BLaER1 (cell line): Measurements from ENCODE around the gene SORL1.

Experiments used
- H3K27ac ChIP-seq: shearing (Covaris generic); formaldehyde crosslinking; 2 replicates; pipeline ENCODE4 v1.8.1; 2022
- H3K27me3 ChIP-seq: shearing (Covaris generic); formaldehyde crosslinking; 2 replicates; pipeline ENCODE4 v1.8.1; 2022
- H3K36me3 ChIP-seq: shearing (Covaris generic); formaldehyde crosslinking; 2 replicates; pipeline ENCODE4 v1.8.1; 2022
- H3K4me1 ChIP-seq: shearing (Covaris generic); formaldehyde crosslinking; 2 replicates; pipeline ENCODE4 v1.8.1; 2022
- H3K4me2 ChIP-seq: shearing (Covaris generic); formaldehyde crosslinking; 2 replicates; pipeline ENCODE4 v1.8.1; 2022
- H3K4me3 ChIP-seq: shearing (Covaris generic); formaldehyde crosslinking; 2 replicates; pipeline ENCODE4 v1.8.1; 2022
- H3K9ac ChIP-seq: shearing (Covaris generic); formaldehyde crosslinking; 2 replicates; pipeline ENCODE4 v1.8.1; 2022
- H3K9me3 ChIP-seq: shearing (Covaris generic); formaldehyde crosslinking; 2 replicates; pipeline ENCODE4 v1.8.1; 2022
- H4K20me1 ChIP-seq: shearing (Covaris generic); formaldehyde crosslinking; 2 replicates; pipeline ENCODE4 v1.8.1; 2022
- Cebpa-rat ChIP-seq: shearing (Covaris generic); IDR thresholded peaks from 2 replicates; pipeline ENCODE4 v1.8.1; 2022

The SORL1 gene

DNA sequence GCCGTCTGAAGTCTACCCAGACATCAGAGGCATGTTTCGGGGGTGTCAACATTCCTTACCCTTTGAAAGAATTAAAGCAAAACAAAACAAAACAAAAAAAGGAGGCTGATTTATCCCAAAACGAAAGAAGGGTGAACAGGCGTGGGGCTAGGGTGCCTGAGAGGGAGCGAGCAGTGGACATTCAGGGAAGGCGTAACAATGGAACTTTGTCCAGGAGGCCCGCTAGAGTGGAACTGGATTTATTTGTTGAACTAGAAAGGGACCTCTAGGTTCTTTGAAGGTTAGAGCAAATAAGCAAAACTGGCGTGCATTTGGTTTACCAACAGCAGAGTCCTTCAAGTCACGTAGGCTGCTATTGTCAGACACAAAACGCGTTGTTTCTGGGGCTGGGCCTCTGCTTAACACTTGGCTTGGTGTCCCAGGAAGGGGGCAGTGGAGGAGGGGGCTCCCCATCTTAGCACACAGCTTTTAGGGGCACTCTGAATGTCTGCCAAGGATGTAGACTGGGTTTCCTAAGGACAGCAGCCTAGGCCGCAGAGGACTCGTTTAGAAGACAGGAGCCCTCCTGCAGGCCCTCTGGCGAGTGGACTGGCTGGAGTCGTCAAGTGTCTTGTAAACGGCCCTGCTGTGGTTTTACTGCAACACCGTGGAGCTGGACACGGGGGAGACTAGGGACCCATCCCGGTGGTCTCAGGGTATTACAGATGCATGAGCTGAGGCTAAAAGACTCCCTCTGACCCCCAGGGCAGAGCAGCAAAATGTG lies 204.4 kb downstream of the SORL1 start:
- Histone ChIP-seq H3K27me3 (no peaks in the 10 kb centered on the region), H3K27ac (peak overlapping the region; percentile 79; the same call in 1 of the 2 replicates), H3K9me3 (no peaks in the 10 kb centered on the region), H3K4me1 (peaks cover 14% of the 10 kb centered on the region), H4K20me1 (no peaks in the 10 kb centered on the region), H3K36me3 (no peaks in the 10 kb centered on the region), H3K9ac (peak overlapping the region; percentile 79), H3K4me2 (peak overlapping the region; percentile 96), H3K4me3 (peak overlapping the region; percentile 67; the same call in 1 of the 2 replicates)
- TF ChIP-seq Cebpa-rat: no peak

DNA sequence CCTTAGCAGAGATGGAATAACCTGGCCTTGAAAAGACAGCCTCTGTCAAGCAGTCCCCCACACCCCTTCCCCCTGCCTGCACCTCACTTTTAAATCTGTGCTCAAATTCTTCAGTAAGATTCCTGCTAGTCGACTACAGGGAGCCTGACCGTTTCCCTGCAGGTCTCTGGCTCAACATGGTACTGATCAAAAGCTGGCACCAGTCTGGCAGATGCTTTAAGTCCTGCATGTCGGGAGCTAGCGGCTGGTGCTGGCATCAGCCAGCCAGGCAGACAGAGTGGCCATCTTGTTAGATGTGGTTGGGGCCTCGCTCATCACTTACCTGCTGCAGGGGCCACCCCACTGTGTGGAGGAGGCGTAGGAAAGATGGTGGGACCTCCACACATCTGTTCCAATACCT lies 205.0 kb downstream of the SORL1 start:
- no peak for TF ChIP-seq Cebpa-rat
- no peak overlapping the region for H3K4me2 ChIP-seq
- no peak overlapping the region for H3K27ac ChIP-seq
- H3K4me3 ChIP-seq: no peak overlapping the region
- no peaks in the 10 kb centered on the region for H3K36me3 ChIP-seq
- no peak overlapping the region for H3K9ac ChIP-seq
- H4K20me1 ChIP-seq: no peaks in the 10 kb centered on the region
- no peaks in the 10 kb centered on the region for H3K9me3 ChIP-seq
- H3K27me3 ChIP-seq: no peaks in the 10 kb centered on the region
- peaks cover 14% of the 10 kb centered on the region for H3K4me1 ChIP-seq

DNA sequence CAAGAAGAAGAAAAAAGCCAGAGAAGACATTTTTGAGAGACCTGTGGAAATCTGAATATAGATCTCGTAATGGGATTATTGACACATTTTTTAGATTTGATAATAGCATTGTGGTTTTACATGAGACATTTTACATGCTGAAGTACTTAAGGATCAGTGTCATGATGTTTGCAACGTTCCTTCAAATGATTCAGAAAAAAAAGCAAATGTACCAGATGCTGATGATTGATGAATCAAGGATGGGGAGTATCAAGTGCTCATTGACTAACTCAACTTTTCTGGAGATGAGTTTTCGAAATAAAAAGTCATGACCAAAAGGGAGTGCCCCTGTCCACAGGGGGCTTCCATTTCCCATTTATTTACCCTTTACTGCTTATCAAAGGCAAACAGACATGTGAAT lies 207.7 kb downstream of the SORL1 start:
- H3K4me2 ChIP-seq: no peak overlapping the region
- no peaks in the 10 kb centered on the region for H3K36me3 ChIP-seq
- TF ChIP-seq Cebpa-rat: no peak
- H3K9ac ChIP-seq: no peak overlapping the region
- no peaks in the 10 kb centered on the region for H3K27me3 ChIP-seq
- peaks cover 14% of the 10 kb centered on the region for H3K4me1 ChIP-seq
- H3K9me3 ChIP-seq: no peaks in the 10 kb centered on the region
- no peaks in the 10 kb centered on the region for H4K20me1 ChIP-seq
- no peak overlapping the region for H3K27ac ChIP-seq
- no peak overlapping the region for H3K4me3 ChIP-seq

DNA sequence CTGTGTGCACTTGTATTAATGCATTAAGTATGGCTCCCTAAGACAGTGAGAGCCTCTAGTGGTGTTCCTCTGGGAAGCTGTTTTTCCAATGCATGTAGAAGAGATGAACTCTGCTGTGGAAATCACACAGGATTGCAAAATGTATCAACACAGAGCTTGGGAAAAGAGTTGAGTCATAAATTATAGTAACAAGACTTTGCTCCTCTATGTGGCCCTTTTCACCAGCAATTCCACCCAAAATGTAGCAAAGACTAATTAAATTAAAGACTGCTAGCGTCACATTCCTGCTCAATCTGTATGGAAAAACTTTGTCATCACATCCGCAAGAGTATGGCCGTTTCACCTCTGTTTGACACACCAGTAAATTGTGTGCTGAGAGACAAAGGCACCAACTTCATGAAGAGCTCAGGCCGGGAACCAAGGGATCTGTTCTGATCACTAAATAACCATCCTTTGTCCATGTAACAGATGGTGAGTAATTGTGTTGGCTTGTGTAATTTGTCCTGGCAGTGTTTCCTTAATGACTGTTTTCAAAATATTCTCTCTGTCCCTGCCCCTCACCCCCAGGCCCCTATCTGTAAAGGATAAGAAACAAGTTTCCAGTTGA lies 209.9 kb downstream of the SORL1 start:
- Histone ChIP-seq H3K4me3 (no peak overlapping the region), H3K4me1 (no peaks in the 10 kb centered on the region), H3K27me3 (no peaks in the 10 kb centered on the region), H4K20me1 (no peaks in the 10 kb centered on the region), H3K9ac (no peak overlapping the region), H3K4me2 (no peak overlapping the region), H3K9me3 (no peaks in the 10 kb centered on the region), H3K36me3 (no peaks in the 10 kb centered on the region), H3K27ac (no peak overlapping the region)
- no peak for TF ChIP-seq Cebpa-rat

DNA sequence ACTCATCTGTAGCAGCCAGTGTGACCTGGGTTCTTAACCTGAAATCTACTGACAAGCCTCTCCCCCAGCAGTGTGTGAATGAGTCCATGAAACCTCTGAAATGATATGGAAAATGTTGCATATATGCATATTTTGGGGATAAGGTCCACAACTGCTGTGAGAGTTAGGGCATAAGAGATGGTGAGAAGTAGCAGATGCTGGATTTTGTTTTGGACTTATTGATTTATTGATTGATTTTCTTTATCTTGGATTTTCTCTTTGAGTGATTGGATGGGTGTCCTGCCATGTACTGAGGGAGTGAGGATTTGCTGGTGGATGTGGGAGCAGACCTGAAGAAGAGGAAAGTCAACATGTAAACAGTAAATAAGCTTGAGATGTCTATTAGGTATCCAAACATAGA lies 212.0 kb downstream of the SORL1 start:
- H3K27ac ChIP-seq: no peak overlapping the region
- no peak for TF ChIP-seq Cebpa-rat
- H4K20me1 ChIP-seq: no peaks in the 10 kb centered on the region
- H3K9me3 ChIP-seq: no peaks in the 10 kb centered on the region
- H3K9ac ChIP-seq: no peak overlapping the region
- H3K27me3 ChIP-seq: no peaks in the 10 kb centered on the region
- H3K4me3 ChIP-seq: no peak overlapping the region
- no peak overlapping the region for H3K4me2 ChIP-seq
- H3K4me1 ChIP-seq: no peaks in the 10 kb centered on the region
- no peaks in the 10 kb centered on the region for H3K36me3 ChIP-seq

DNA sequence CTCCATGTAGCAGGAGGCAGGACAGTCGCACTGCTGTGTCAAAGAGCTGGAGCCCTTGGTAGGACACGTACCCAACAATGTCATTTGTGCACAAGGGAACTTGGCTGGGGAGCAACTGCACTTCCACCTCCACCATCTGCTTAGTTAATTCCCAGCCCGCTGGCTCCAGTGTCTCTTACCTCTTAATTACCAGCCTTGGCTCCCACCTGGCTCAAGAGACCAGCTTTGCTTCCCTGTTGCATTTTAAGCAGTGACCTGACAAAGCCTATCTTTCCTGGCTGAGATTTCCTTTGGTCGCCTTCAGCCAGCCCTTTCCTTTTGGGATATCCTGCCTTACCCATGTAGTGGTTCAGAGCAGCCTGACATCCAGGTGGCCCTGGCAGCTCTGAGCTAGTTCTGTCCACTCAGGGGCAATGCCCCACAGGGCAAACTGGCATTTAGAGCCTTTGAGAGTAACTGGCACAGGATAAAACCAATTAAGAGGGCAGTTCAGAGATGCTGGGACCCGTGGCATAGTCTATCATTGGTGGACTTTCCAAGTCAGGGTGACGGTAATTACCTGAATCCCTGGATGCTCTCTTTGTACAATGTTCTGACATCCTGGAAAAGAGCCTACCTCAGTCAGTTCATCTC lies 213.2 kb downstream of the SORL1 start:
- Histone ChIP-seq H3K9me3 (no peaks in the 10 kb centered on the region), H3K9ac (no peak overlapping the region), H3K4me2 (no peak overlapping the region), H3K4me3 (no peak overlapping the region), H3K27me3 (no peaks in the 10 kb centered on the region), H3K36me3 (no peaks in the 10 kb centered on the region), H3K4me1 (no peaks in the 10 kb centered on the region), H3K27ac (no peak overlapping the region), H4K20me1 (no peaks in the 10 kb centered on the region)
- TF ChIP-seq Cebpa-rat: no peak

DNA sequence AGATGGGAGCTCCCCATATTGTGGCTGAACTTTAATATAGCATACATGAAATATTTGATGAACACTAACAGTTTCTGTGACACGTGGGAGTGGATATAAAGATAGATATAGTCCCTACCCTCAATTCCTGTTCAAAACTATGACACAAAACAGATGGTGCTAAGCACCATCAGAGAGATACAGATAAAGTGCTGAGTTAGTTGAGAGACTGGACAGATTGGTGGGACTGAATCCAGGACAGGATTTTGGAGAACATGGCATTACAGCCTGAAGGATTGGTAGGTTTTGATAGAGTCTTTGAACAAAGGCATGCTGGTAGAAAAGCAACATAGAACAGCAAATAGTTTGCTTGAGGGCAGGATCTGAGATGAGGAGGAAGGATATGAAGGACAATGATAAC lies 215.7 kb downstream of the SORL1 start:
- H3K36me3 ChIP-seq: no peaks in the 10 kb centered on the region
- H3K4me2 ChIP-seq: no peak overlapping the region
- H4K20me1 ChIP-seq: no peaks in the 10 kb centered on the region
- H3K4me1 ChIP-seq: no peaks in the 10 kb centered on the region
- no peaks in the 10 kb centered on the region for H3K27me3 ChIP-seq
- H3K9ac ChIP-seq: no peak overlapping the region
- H3K9me3 ChIP-seq: no peaks in the 10 kb centered on the region
- no peak for TF ChIP-seq Cebpa-rat
- H3K27ac ChIP-seq: no peak overlapping the region
- no peak overlapping the region for H3K4me3 ChIP-seq

DNA sequence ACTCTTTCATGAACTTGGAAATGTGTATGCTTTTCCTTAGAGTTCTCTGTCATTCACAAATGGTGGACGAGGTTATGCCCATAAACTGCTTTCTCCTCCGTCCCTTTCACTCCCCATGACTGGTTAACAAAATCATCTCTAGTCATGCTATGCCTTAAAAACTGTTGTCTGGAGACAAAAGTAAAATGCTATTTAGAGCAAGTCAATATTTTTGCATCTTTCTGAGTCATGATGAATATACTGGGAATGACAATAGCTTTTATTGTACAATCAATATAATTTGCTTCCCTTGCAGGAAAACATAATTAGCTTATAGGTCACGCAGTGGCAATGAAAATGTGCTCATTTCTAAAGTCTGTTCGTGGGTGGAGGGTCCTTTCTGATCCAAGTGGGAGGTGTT lies 217.3 kb downstream of the SORL1 start:
- no peaks in the 10 kb centered on the region for H4K20me1 ChIP-seq
- no peaks in the 10 kb centered on the region for H3K27me3 ChIP-seq
- no peaks in the 10 kb centered on the region for H3K9me3 ChIP-seq
- no peak overlapping the region for H3K4me3 ChIP-seq
- H3K4me2 ChIP-seq: no peak overlapping the region
- no peak overlapping the region for H3K27ac ChIP-seq
- H3K4me1 ChIP-seq: no peaks in the 10 kb centered on the region
- no peaks in the 10 kb centered on the region for H3K36me3 ChIP-seq
- H3K9ac ChIP-seq: no peak overlapping the region
- TF ChIP-seq Cebpa-rat: no peak

DNA sequence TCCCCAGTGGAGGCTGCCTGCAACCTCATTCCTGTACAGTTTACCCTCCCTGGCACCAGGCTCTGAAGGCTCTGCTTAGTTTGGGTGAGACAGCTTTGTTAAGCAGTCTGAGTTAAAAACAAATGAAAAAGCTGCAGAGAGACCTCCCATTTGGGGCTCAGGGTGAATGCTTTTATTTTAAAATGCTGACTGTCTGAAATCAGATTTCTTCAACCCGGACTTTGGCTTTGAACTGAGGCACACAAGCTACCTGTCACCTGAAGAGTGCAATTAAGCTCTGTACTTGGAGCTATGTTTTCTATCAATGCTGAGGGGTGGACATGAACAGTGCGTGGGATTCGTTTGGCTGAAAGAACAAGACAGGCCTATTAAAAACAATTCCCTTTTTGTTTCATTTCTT lies 218.2 kb downstream of the SORL1 start:
- Histone ChIP-seq H3K27ac (no peak overlapping the region), H3K9ac (no peak overlapping the region)
- TF ChIP-seq Cebpa-rat: no peak

DNA sequence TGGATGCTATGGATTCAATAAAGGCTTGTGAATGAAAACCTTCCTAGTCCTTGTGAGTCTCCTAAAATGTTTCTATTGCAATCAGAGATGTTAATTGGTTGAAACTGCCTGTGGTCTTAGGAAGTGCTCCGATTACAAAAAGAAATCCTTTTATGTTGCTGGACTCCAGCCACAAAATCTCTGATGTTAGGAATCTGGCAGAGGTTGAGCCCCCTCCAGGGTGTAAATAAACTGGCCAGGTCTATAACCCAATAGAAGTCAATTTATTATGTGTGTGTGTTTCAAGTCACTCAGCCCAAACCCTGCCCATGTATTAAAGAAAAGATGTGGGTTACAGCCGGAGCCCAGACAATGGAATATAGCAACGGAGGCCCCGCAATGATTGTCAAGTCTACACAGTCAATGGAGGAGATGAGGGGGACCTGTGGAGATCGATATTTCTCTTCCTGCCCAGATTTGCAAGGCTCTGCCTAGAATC lies 218.7 kb downstream of the SORL1 start:
- no peak overlapping the region for H3K4me2 ChIP-seq
- no peak overlapping the region for H3K27ac ChIP-seq
- TF ChIP-seq Cebpa-rat: no peak

More for the DNA sequence above, 218.2 kb downstream of the SORL1 start:
- Histone ChIP-seq H4K20me1 (no peaks in the 10 kb centered on the region), H3K4me3 (no peak overlapping the region), H3K9me3 (no peaks in the 10 kb centered on the region), H3K36me3 (no peaks in the 10 kb centered on the region), H3K4me2 (no peak overlapping the region), H3K27me3 (no peaks in the 10 kb centered on the region), H3K4me1 (no peaks in the 10 kb centered on the region)

More for the DNA sequence above, 218.7 kb downstream of the SORL1 start:
- no peaks in the 10 kb centered on the region for H3K36me3 ChIP-seq
- H4K20me1 ChIP-seq: no peaks in the 10 kb centered on the region
- no peaks in the 10 kb centered on the region for H3K9me3 ChIP-seq
- H3K9ac ChIP-seq: no peak overlapping the region
- no peak overlapping the region for H3K4me3 ChIP-seq
- H3K4me1 ChIP-seq: no peaks in the 10 kb centered on the region
- no peaks in the 10 kb centered on the region for H3K27me3 ChIP-seq
